Left renal pelvis (tissue), 4 donors: ENCODE measurements around the gene PPID. TPM values are rescaled to one million over a fixed set of nuclear protein-coding genes. Genes with fewer than 3 reads are reported as not detected.
"Not testable (repeated sequence)": the region's sequence is repeated elsewhere in the genome, so short reads cannot be mapped to it uniquely, and the experiment has no call there.

Source experiments
- DNase-seq, 4 donors: peaks; one replicate each; pipeline ENCODE4 v3.0.0-alpha.2; 2013; ENCODE audit warnings: low read depth in 4 of 4, low spot score in 3 of 4
- polyA plus RNA-seq, 4 donors: library from polyadenylated mRNA; unstranded; fragments of 120-200 nt; gene quantifications; one replicate each; pipeline ENCODE4 v1.2.1, GENCODE V29; 2013; ENCODE audit not compliant: insufficient read length in 4 of 4

The PPID gene
- polyA plus RNA-seq, 4 donors, result 42.9 to 87.2 (median 75.2) TPM

DNA sequence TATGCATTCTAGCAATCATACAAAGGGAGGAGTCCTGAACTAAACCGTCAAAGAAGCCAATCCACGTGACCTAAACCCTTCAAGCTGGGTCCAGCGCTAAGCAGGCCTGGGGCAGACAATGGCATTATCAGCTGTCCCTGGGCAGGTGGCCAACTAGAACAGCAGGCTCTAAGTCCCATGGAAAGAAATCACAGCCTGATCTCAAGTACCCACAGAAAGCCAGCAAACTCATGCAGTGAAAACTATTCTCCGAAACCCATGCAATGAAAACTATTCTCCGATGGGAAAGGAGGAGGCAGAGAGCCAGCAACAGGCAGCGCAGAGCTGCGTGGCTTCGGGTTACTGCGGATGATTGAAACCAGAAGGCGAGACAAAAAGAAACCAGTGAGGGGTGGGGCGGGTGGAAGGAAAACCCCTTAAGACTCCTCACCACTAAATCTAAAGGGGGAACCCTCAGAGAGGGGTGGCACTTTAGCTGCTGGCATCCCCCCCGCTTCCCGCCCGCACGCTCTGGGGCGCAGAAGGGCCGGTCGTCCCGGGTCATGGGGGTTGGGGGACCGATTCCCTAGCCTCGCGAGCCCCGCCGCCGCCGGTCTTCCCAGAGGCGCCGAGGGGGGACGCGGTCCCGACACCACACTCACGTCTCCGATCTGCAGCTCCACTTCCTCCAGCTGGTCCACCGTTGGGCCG, 52.1 kb downstream of the PPID start:
- peak; percentile 46 to 59 (median 54) for DNase-seq

DNA sequence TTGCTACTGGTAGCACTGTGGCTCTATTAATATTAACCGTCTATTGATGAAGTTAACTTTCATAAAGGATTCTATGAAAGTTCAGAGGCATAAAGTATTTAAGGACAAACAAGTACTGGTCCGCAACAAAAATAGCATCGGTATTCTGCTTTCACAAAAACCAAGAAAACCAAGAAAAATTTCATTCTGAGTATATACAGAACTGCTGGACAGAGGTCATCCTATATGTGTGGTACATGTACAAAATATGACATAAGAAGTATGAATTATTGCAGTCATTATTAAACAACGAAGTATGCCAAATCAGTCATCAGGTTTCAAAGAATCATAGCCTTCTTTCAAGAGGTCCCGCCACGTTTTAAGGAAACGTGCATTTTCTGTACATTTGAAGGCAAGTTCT, 53.9 kb downstream of the PPID start:
- DNase-seq, result no peak

DNA sequence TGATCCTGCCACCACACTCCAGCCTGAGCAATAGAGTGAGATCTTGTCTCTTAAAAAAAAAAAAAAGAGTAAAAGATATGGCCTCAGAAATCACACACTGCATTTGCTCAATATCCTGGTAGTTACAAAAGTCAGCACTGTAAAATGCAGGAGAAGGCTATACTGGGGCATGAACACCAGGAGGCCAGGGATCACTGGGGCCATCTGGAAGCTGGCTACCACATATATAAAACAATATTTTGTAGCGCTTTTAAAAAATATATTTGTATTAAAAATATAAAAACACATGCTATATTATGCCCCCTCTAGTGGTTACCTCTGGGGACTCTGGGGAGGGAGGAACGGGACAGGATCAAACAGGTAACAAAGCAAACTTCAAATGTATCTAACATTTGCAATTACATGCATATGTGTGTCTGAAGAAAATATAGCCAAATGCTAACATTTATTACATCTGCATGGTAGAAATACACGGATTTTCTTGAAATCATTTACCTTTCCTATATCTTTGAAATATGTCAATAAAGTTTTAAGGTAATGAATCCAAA, 55.5 kb downstream of the PPID start:
- no peak for DNase-seq

DNA sequence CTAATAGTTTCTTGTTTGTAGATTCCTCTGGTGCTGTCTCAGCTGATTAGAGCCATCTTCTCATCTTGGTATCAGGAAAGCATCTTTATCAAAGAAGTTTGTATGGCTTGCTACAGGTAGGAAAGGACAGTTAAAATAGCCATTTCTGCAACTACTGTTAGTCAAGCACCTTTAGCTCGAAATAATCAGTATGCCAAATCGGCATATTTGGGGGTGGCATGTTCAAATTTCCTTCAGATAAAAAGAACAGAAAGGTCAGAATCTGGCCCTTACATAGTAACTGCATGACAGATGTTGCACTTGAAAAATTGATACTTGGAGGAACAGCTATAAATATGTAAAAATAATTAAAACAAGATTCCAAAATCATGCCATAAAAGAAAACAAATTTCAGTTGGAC, 56.3 kb downstream of the PPID start:
- no peak for DNase-seq

DNA sequence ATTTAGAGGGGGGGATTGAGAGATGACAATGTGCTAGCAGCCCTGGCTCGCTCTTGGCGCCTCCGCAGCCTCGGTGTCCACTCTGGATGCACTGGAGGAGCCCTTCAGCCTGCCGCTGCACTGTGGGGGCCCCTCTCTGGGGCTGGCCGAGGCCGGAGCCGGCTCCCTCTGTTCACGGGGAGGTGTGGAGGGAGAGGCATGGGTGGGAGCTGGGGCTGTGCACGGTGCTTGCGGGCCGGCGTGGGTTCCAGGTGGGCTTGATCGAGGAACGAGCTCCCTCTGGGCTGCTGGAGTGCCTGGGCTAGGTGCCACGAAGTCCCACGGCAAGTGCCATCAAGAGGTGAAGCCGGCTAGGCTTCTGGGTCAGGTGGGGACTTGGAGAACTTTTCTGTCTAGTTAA, 58.4 kb downstream of the PPID start:
- no peak for DNase-seq

DNA sequence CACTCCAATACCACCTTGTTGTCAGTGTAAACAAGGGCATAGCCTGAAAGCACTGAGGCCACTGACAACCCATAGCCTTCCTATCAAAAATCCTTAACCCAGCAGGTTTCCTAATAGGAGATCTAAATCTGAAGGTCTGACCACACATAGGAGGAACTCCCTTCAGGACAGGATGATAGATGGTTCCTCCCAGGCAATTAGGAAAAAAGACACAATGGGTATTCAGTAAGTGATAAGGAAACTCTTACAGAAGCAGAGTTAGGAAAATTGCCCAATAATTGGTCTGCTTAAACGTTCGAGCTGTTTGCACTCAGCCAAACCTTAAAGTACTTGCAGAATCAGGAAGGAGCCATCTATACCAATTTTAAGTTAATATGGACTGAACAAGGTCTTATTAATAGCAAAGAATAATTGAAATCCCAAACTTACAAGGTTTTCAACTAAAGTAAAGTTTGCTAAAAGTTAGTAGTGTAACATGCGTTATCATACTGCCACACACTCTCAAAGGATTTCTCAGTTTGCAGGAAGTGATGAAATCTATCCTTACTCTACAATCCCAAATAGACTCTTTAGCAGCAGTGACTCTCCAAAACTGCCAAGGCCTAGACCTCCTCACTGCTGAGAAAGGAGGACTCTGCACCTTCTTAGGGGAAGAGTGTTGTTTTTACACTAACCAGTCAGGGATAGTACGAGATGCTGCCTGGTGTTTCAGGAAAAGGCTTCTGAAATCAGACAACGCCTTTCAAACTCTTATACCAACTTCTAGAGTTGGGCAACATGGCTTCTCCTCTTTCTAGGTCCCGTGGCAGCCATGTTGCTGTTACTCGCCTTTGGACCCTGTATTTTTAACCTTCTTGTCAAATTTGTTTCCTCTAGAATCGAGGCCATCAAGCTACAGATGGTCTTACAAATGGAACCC, 59.2 kb downstream of the PPID start:
- not testable (repeated sequence) for DNase-seq

DNA sequence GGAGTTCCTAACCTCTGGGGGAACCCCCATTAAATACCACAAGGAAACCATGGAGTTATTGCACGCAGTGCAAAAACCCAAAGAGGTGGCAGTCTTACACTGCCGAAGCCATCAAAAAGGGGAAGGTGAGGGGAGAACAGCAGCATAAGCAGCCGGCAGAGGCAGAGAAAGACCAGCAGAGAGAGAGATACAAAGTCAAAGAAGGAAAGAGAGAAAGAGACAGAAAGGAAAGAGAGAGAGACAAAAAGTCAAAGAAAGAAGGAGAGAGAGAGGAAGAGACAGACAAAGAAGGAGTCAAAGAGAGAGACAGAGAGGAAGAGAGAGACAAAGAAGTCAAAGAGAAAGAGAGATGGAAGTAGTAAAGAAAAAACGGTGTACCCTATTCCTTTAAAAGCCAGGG, 59.9 kb downstream of the PPID start:
- DNase-seq, result not testable (repeated sequence)

Other genes with a start within 250 kb of the PPID start
- under 1 TPM; 0.10 to 0.56 (median 0.39) TPM for gene RXFP1, start 201.5 kb downstream of the PPID start, polyA plus RNA-seq
- gene C4orf46, start 51.5 kb downstream of the PPID start, polyA plus RNA-seq, result 10 to 100 TPM; 20.6 to 29.0 (median 24.0) TPM
- gene ETFDH, start 51.1 kb downstream of the PPID start, polyA plus RNA-seq, result 10 to 100 TPM; 25.7 to 38.4 (median 34.8) TPM
- gene FNIP2, start 45.6 kb upstream of the PPID start, polyA plus RNA-seq, result 10 to 100 TPM; 29.6 to 52.9 (median 46.2) TPM